Esophagus (tissue), 2 donors: ENCODE measurements around the gene STPG4. TPM values are rescaled to one million over a fixed set of nuclear protein-coding genes. Genes with fewer than 3 reads are reported as not detected.

Experiments
- polyA plus RNA-seq, 2 donors: library from polyadenylated mRNA; stranded (reverse); fragments of 200-250 nt; gene quantifications; one replicate each; pipeline ENCODE4 v1.2.3, GENCODE V29; 2013
- donor health status: healthy with polysubstance abuse.
- donor health status: Bipolar disorder and iron deficiency.

STPG4 gene
- polyA plus RNA-seq, 2 donors = not detected

Other genes with a start within 250 kb of the STPG4 start
- 10 to 100 TPM; 12.4 to 20.4 TPM for gene MCFD2, start 239.5 kb downstream of the STPG4 start, polyA plus RNA-seq
- gene TTC7A, start 214.1 kb downstream of the STPG4 start, polyA plus RNA-seq = 10 to 100 TPM; 14.7 to 20.6 TPM
- gene CALM2, start 21.2 kb upstream of the STPG4 start, polyA plus RNA-seq = 100 to 1,000 TPM; 210 to 307 TPM
- 10 to 100 TPM; 10.0 to 13.4 TPM for gene EPCAM, start 214.0 kb upstream of the STPG4 start, polyA plus RNA-seq
- gene MSH2, start 247.8 kb upstream of the STPG4 start, polyA plus RNA-seq = 10 to 100 TPM in 1 of 2 donors, 1 to 10 TPM in 1; 6.2 to 12.0 TPM